ENCODE measurements around the gene ZNF492.
"Not testable (repeated sequence)": the region's sequence is repeated elsewhere in the genome, so short reads cannot be mapped to it uniquely, and the experiment has no call there.

Gene ZNF492

GRCh38 chr19:22612316-22612715 lies 21.8 kb upstream of the ZNF492 start:
- DNase-seq, result no peak
- in situ Hi-C loops (cut with HindIII; ENCODE audit: low pct_ligation_motif_present, low pct_unique_long_range_greater_than_20kb, low sequenced_read_pairs), result no loop called here

GRCh38 chr19:22616659-22617058 lies 17.5 kb upstream of the ZNF492 start:
- DNase-seq, result no peak
- in situ Hi-C loops (cut with HindIII; ENCODE audit: low pct_ligation_motif_present, low pct_unique_long_range_greater_than_20kb, low sequenced_read_pairs), result no loop called here

- in situ Hi-C loops (cut with HindIII; ENCODE audit: low pct_ligation_motif_present, low pct_unique_long_range_greater_than_20kb, low sequenced_read_pairs); DNase-seq: not testable (repeated sequence)
Observed at GRCh38 chr19:22617181-22617580, 16.9 kb upstream of the ZNF492 start.

GRCh38 chr19:22617614-22618320 lies 16.4 kb upstream of the ZNF492 start:
- in situ Hi-C loops (cut with HindIII; ENCODE audit: low pct_ligation_motif_present, low pct_unique_long_range_greater_than_20kb, low sequenced_read_pairs), result no loop called here
- DNase-seq, result no peak

GRCh38 chr19:22619371-22619770 lies 14.8 kb upstream of the ZNF492 start:
- DNase-seq, result no peak

GRCh38 chr19:22619932-22620331 lies 14.2 kb upstream of the ZNF492 start:
- in situ Hi-C loops (cut with HindIII; ENCODE audit: low pct_ligation_motif_present, low pct_unique_long_range_greater_than_20kb, low sequenced_read_pairs), result no loop called here

More at GRCh38 chr19:22619371-22619770, 14.8 kb upstream of the ZNF492 start:
- in situ Hi-C loops (cut with HindIII; ENCODE audit: low pct_ligation_motif_present, low pct_unique_long_range_greater_than_20kb, low sequenced_read_pairs), result no loop called here

GRCh38 chr19:22620401-22620800 lies 13.7 kb upstream of the ZNF492 start:
- no peak for DNase-seq
- in situ Hi-C loops (cut with HindIII; ENCODE audit: low pct_ligation_motif_present, low pct_unique_long_range_greater_than_20kb, low sequenced_read_pairs), result no loop called here

More at GRCh38 chr19:22619932-22620331, 14.2 kb upstream of the ZNF492 start:
- DNase-seq, result no peak

GRCh38 chr19:22620912-22621311 lies 13.2 kb upstream of the ZNF492 start:
- DNase-seq, result no peak
- in situ Hi-C loops (cut with HindIII; ENCODE audit: low pct_ligation_motif_present, low pct_unique_long_range_greater_than_20kb, low sequenced_read_pairs), result no loop called here

- DNase-seq, result no peak
- in situ Hi-C loops (cut with HindIII; ENCODE audit: low pct_ligation_motif_present, low pct_unique_long_range_greater_than_20kb, low sequenced_read_pairs), result no loop called here
Observed at GRCh38 chr19:22622020-22622419, 12.1 kb upstream of the ZNF492 start.

GRCh38 chr19:22622901-22623840 lies 11.0 kb upstream of the ZNF492 start:
- DNase-seq, result no peak
- in situ Hi-C loops (cut with HindIII; ENCODE audit: low pct_ligation_motif_present, low pct_unique_long_range_greater_than_20kb, low sequenced_read_pairs), result no loop called here

GRCh38 chr19:22623841-22624221 lies 10.3 kb upstream of the ZNF492 start:
- in situ Hi-C loops (cut with HindIII; ENCODE audit: low pct_ligation_motif_present, low pct_unique_long_range_greater_than_20kb, low sequenced_read_pairs), result no loop called here
- DNase-seq, result no peak

GRCh38 chr19:22625266-22626035 lies 8.7 kb upstream of the ZNF492 start:
- DNase-seq, result no peak
- in situ Hi-C loops (cut with HindIII; ENCODE audit: low pct_ligation_motif_present, low pct_unique_long_range_greater_than_20kb, low sequenced_read_pairs), result no loop called here

- in situ Hi-C loops (cut with HindIII; ENCODE audit: low pct_ligation_motif_present, low pct_unique_long_range_greater_than_20kb, low sequenced_read_pairs), result no loop called here
- no peak for DNase-seq
Observed at GRCh38 chr19:22627526-22627925, 6.6 kb upstream of the ZNF492 start.

GRCh38 chr19:22628401-22628800 lies 5.7 kb upstream of the ZNF492 start:
- in situ Hi-C loops (cut with HindIII; ENCODE audit: low pct_ligation_motif_present, low pct_unique_long_range_greater_than_20kb, low sequenced_read_pairs), result no loop called here
- no peak for DNase-seq

- DNase-seq, result no peak
- in situ Hi-C loops (cut with HindIII; ENCODE audit: low pct_ligation_motif_present, low pct_unique_long_range_greater_than_20kb, low sequenced_read_pairs), result no loop called here
Observed at GRCh38 chr19:22634450-22634827, 315 bp downstream of the ZNF492 start.

GRCh38 chr19:22685493-22685892 lies 51.4 kb downstream of the ZNF492 start:
- DNase-seq; in situ Hi-C loops (cut with HindIII; ENCODE audit: low pct_ligation_motif_present, low pct_unique_long_range_greater_than_20kb, low sequenced_read_pairs): not testable (repeated sequence)

- in situ Hi-C loops (cut with HindIII; ENCODE audit: low pct_ligation_motif_present, low pct_unique_long_range_greater_than_20kb, low sequenced_read_pairs); DNase-seq: not testable (repeated sequence)
Observed at GRCh38 chr19:22702661-22703060, 68.5 kb downstream of the ZNF492 start.

- DNase-seq; in situ Hi-C loops (cut with HindIII; ENCODE audit: low pct_ligation_motif_present, low pct_unique_long_range_greater_than_20kb, low sequenced_read_pairs): not testable (repeated sequence)
Observed at GRCh38 chr19:22703096-22703495, 69.0 kb downstream of the ZNF492 start.

- in situ Hi-C loops (cut with HindIII; ENCODE audit: low pct_ligation_motif_present, low pct_unique_long_range_greater_than_20kb, low sequenced_read_pairs), result no loop called here
- no peak for DNase-seq
Observed at GRCh38 chr19:22708983-22709382, 74.9 kb downstream of the ZNF492 start.

Measured in ACHN (cell line).